Adrenal gland (tissue), 12 donors: ENCODE results near the gene DCUN1D2. TPM values are rescaled to one million over a fixed set of nuclear protein-coding genes. Genes with fewer than 3 reads are reported as not detected.

Experiments used
- DNase-seq, 7 donors: peaks; one replicate each; pipeline ENCODE4 v3.0.0-alpha.2; 2019 to 2020
- H3K27ac ChIP-seq, 5 donors: fragments of 200-600 bp; sonication (generic) in 4 of 5; 1 replicate in 3 of 5; 2 replicates in 2 of 5; pipeline versions ENCODE4 v1.5.1 to v1.8.0; 2016 to 2020; ENCODE audit warnings: mild to moderate bottlenecking in 1 of 5
- H3K27me3 ChIP-seq: fragments of 200-600 bp; 2 replicates; pipeline ENCODE4 v1.8.0; 2021
- H3K36me3 ChIP-seq, 2 donors: fragments of 200-600 bp; replicated peaks in 1 of 2; 1 replicate in 1 of 2; 2 replicates in 1 of 2; pipeline versions ENCODE4 v1.5.1 to v1.8.0; 2018 to 2022
- H3K4me1 ChIP-seq, 2 donors: fragments of 200-600 bp; replicated peaks in 1 of 2; 1 replicate in 1 of 2; 2 replicates in 1 of 2; pipeline versions ENCODE4 v1.5.1 to v1.8.0; 2018 to 2021
- H3K4me3 ChIP-seq, 4 donors: fragments of 200-600 bp; sonication (generic) in 3 of 4; one replicate each; pipeline ENCODE4 v1.5.1; 2016 to 2018
- H3K9me3 ChIP-seq, 3 donors: fragments of 200-600 bp; sonication (generic) in 1 of 3; replicated peaks in 1 of 3; 1 replicate in 2 of 3; 2 replicates in 1 of 3; pipeline versions ENCODE4 v1.5.1 to v1.8.0; 2016 to 2021
- POLR2A ChIP-seq, 2 donors: fragments of 450-650 bp; IDR thresholded peaks; one replicate each; pipeline ENCODE4 v1.6.1; 2017; ENCODE audit warnings: antibody characterized with exemption in 2 of 2, mild to moderate bottlenecking in 2 of 2, moderate library complexity in 1 of 2
- WGBS, 4 donors: extraction: QIAGEN DNeasy Blood & Tissue Kit in 2 of 4; methylation state at CpG; one replicate each; pipeline versions ENCODE4 v1.1.5 to v1.1.7; 2013 to 2017; 5-methylcytosine and 5-hydroxymethylcytosine counted together
- intact Hi-C, 2 donors: fragments of 100-400 bp; cut with DNase I; formaldehyde crosslinking; loops; one replicate each; pipeline versions ENCODE4 v1.14.1 to v1.15.0; 2022 to 2023
- polyA plus RNA-seq, 3 donors: library from polyadenylated mRNA; stranded (reverse); fragments of 200-250 nt in 2 of 3; fragments of 350-450 nt in 1 of 3; fragmentation: Illumina TruSeq in 1 of 3; extraction: RNeasy Lipid Tissue Mini Kit (QIAGEN cat#74804) in 1 of 3; gene quantifications; one replicate each; pipeline ENCODE4 v1.2.3, GENCODE V29; 2013 to 2014
- total RNA-seq, 9 donors: library from RNA; depleted of rRNA in 4 of 9; stranded (reverse); fragments of >200 nt in 4 of 9; fragments of 120-200 nt in 1 of 9; fragmentation: NEBNext Ultra II Directional in 1 of 9; extraction: Animal tissue kit (Norgen Biotek cat#: 25700) in 1 of 9; gene quantifications; one replicate each; pipeline versions ENCODE4 v1.1.0 to v1.2.4, GENCODE V29; 2013 to 2023
- TF ChIP-seq, protein P1 (sequence below), 6 experiments: fragments of 450-650 bp in 4 of 6; fragments of 200-600 bp in 2 of 6; sonication (generic) in 1 of 6; IDR thresholded peaks; 1 replicate in 5 of 6; 2 replicates in 1 of 6; pipeline versions ENCODE4 v1.5.1 to v1.8.0; 2016 to 2021; ENCODE audit warnings: antibody characterized with exemption in 6 of 6, mild to moderate bottlenecking in 2 of 6, moderate library complexity in 1 of 6
- donor health status: healthy with polysubstance abuse.
- donor health status: Bipolar disorder and iron deficiency.
- donor health status: DM: yes; HTN: yes; CAD: no.
- donor health status: DM: no; HTN: no; CAD: no.
- donor health status: DM: no; HTN: no; CAD: no.
- donor health status: DM: yes; HTN: yes; CAD: no.

Gene DCUN1D2
- total and polyA plus RNA-seq, 12 donors = 8.1 to 28.0 (median 18.8) TPM

GRCh38 chr13:113460064-113460555 lies 30.4 kb downstream of the DCUN1D2 start:
- peak in 2 of 7 donors; percentile 12 to 47 for DNase-seq
- Histone ChIP-seq H3K36me3 (peaks cover 0 to 55% of the 10 kb centered on the region in 2 donors), H3K9me3 (no peaks in the 10 kb centered on the region), H3K27ac (no peak overlapping the region), H3K4me1 (peaks cover 0 to 4% of the 10 kb centered on the region in 2 donors), H3K4me3 (no peak overlapping the region), H3K27me3 (no peaks in the 10 kb centered on the region)
- TF ChIP-seq POLR2A (IDR thresholded peaks at IDR 0.05) = no peak
- TF ChIP-seq, protein P1, sequence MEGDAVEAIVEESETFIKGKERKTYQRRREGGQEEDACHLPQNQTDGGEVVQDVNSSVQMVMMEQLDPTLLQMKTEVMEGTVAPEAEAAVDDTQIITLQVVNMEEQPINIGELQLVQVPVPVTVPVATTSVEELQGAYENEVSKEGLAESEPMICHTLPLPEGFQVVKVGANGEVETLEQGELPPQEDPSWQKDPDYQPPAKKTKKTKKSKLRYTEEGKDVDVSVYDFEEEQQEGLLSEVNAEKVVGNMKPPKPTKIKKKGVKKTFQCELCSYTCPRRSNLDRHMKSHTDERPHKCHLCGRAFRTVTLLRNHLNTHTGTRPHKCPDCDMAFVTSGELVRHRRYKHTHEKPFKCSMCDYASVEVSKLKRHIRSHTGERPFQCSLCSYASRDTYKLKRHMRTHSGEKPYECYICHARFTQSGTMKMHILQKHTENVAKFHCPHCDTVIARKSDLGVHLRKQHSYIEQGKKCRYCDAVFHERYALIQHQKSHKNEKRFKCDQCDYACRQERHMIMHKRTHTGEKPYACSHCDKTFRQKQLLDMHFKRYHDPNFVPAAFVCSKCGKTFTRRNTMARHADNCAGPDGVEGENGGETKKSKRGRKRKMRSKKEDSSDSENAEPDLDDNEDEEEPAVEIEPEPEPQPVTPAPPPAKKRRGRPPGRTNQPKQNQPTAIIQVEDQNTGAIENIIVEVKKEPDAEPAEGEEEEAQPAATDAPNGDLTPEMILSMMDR (IDR thresholded peaks at IDR 0.05) = no peak
- 89 to 95% (median 92%) methylated on average over 14 of the region's 14 CpGs for WGBS, 4 donors
- intact Hi-C loops = no loop called here

GRCh38 chr13:113458253-113459065 lies 32.1 kb downstream of the DCUN1D2 start:
- Histone ChIP-seq H3K9me3 (no peaks in the 10 kb centered on the region), H3K4me3 (no peak overlapping the region), H3K27ac (no peak overlapping the region), H3K36me3 (peaks cover 0 to 55% of the 10 kb centered on the region in 2 donors), H3K4me1 (no peaks in the 10 kb centered on the region), H3K27me3 (no peaks in the 10 kb centered on the region)
- TF ChIP-seq, protein P1 (IDR thresholded peaks at IDR 0.05) = peak in 5 of 6 experiments; percentile 10 to 36 (median 30)
- TF ChIP-seq POLR2A (IDR thresholded peaks at IDR 0.05) = no peak
- intact Hi-C loops = loop anchor here in 1 of 2 donors (10.0 kb wide), 1 partner anchor 106 kb away; no protein-coding TSS in a partner anchor
- peak in 1 of 7 donors; percentile 19 for DNase-seq
- 71 to 77% (median 76%) methylated on average over 18 to 23 of the region's 23 CpGs for WGBS, 4 donors

GRCh38 chr13:113457510-113457909 lies 33.0 kb downstream of the DCUN1D2 start:
- no peak overlapping the region for H3K4me3 ChIP-seq
- no peaks in the 10 kb centered on the region for H3K27me3 ChIP-seq
- peaks cover 0 to 55% of the 10 kb centered on the region in 2 donors for H3K36me3 ChIP-seq
- H3K4me1 ChIP-seq = no peaks in the 10 kb centered on the region
- H3K9me3 ChIP-seq = no peaks in the 10 kb centered on the region
- TF ChIP-seq POLR2A (IDR thresholded peaks at IDR 0.05) = no peak
- TF ChIP-seq, protein P1 (IDR thresholded peaks at IDR 0.05) = no peak
- WGBS, 4 donors = 91 to 92% (median 92%) methylated on average over 27 of the region's 27 CpGs
- intact Hi-C loops = loop anchor here in 1 of 2 donors (10.0 kb wide), 1 partner anchor 107 kb away; no protein-coding TSS in a partner anchor
- DNase-seq = peak in 1 of 7 donors; percentile 9
- H3K27ac ChIP-seq = no peak overlapping the region

- Histone ChIP-seq H3K4me1 (no peaks in the 10 kb centered on the region), H3K36me3 (peaks cover 0 to 55% of the 10 kb centered on the region in 2 donors), H3K9me3 (no peaks in the 10 kb centered on the region), H3K27me3 (no peaks in the 10 kb centered on the region), H3K4me3 (no peak overlapping the region), H3K27ac (no peak overlapping the region)
- intact Hi-C loops = loop anchor here in 1 of 2 donors (10.0 kb wide), 1 partner anchor 109 kb away; no protein-coding TSS in a partner anchor
- peak in 2 of 7 donors; percentile 9 to 34 for DNase-seq
- WGBS, 4 donors = 92 to 95% (median 94%) methylated on average over 7 to 16 of the region's 16 CpGs
- TF ChIP-seq POLR2A (IDR thresholded peaks at IDR 0.05) = no peak
- TF ChIP-seq, protein P1 (IDR thresholded peaks at IDR 0.05) = no peak
Measured at GRCh38 chr13:113456116-113456702, 34.3 kb downstream of the DCUN1D2 start.
